HG03460 (cell line): Measurements from ENCODE around the gene POLRMT.
"Not testable (repeated sequence)": the region's sequence is repeated elsewhere in the genome, so short reads cannot be mapped to it uniquely, and the experiment has no call there.

Source experiments
- ATAC-seq: cut with Tn5 transposase; IDR thresholded peaks from one replicate; pipeline ENCODE4 v1.9.1; 2021; ENCODE audit not compliant: unreplicated experiment

POLRMT gene

GRCh38 chr19:613732-614567 is 19.4 kb downstream of the POLRMT start:
- no peak for ATAC-seq

GRCh38 chr19:612941-613340 is 20.4 kb downstream of the POLRMT start:
- ATAC-seq = no peak

- no peak for ATAC-seq
Measured at GRCh38 chr19:611481-611868, 21.9 kb downstream of the POLRMT start.

GRCh38 chr19:610801-611480 is 22.4 kb downstream of the POLRMT start:
- ATAC-seq = no peak

GRCh38 chr19:610071-610800 is 23.1 kb downstream of the POLRMT start:
- ATAC-seq = no peak

- ATAC-seq = no peak
Measured at GRCh38 chr19:609004-609346, 24.4 kb downstream of the POLRMT start.

GRCh38 chr19:608155-609003 is 25.0 kb downstream of the POLRMT start:
- no peak for ATAC-seq

- no peak for ATAC-seq
Measured at GRCh38 chr19:607301-608154, 25.8 kb downstream of the POLRMT start.

GRCh38 chr19:605061-605971 is 28.0 kb downstream of the POLRMT start:
- not testable (repeated sequence) for ATAC-seq

- ATAC-seq = no peak
Measured at GRCh38 chr19:604355-604754, 29.0 kb downstream of the POLRMT start.

- not testable (repeated sequence) for ATAC-seq
Measured at GRCh38 chr19:603779-604178, 29.6 kb downstream of the POLRMT start.

GRCh38 chr19:603302-603639 is 30.1 kb downstream of the POLRMT start:
- ATAC-seq = not testable (repeated sequence)

- ATAC-seq = no peak
Measured at GRCh38 chr19:602391-603301, 30.7 kb downstream of the POLRMT start.

GRCh38 chr19:601790-602189 is 31.5 kb downstream of the POLRMT start:
- no peak for ATAC-seq

- no peak for ATAC-seq
Measured at GRCh38 chr19:601310-601709, 32.0 kb downstream of the POLRMT start.

GRCh38 chr19:597406-598315 is 35.7 kb downstream of the POLRMT start:
- ATAC-seq = no peak

- ATAC-seq = no peak
Measured at GRCh38 chr19:596263-596655, 37.1 kb downstream of the POLRMT start.
